Nucleus accumbens (tissue), 56 donors: Measurements from ENCODE around the gene GALNT9.
"Not testable (repeated sequence)": the region's sequence is repeated elsewhere in the genome, so short reads cannot be mapped to it uniquely, and the experiment has no call there.

ENCODE experiments used
- DNase-seq, 56 donors: peaks; one replicate each; lab custom pipeline; 2025; lab: John Stamatoyannopoulos, UW

GALNT9 gene

DNA sequence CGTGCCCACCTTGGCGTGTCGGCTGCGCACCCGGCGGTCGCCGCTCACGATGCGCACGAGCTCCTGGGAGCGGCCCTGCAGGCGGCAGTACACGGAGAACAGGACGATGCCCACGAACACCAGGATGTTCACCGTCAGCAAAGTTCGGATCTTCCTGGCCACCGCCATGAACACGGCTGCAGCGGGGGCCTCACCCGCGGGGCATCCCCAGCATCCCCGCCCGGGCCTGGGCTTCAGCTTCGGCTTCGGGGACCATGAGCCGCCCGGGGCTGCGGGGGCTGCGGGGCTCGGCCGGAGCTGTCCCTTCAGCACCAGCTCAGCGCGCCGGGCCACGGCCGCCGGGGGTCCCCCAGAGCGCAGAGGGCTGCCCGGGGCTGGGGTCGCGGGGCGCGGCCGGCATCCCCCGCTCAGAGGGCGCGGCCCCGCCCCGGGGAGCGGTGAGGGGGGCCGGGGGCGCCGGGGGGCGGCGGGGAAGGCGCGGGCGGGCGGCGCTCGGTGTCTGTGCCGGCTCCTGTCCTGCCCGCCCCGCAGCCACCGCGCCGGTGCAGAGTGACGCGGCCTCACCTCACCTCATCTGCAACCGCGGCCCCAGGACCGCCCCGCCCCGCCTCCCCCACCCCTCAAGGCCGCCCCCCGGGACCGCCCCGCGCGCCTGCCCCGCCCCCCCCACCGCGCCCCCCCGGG, at the start of gene GALNT9:
GALNT9 (minus strand) TSS at position 554 of the 684 bp plus-strand sequence; CDS start at position 168, 386 bp downstream.
- DNase-seq, result no peak

DNA sequence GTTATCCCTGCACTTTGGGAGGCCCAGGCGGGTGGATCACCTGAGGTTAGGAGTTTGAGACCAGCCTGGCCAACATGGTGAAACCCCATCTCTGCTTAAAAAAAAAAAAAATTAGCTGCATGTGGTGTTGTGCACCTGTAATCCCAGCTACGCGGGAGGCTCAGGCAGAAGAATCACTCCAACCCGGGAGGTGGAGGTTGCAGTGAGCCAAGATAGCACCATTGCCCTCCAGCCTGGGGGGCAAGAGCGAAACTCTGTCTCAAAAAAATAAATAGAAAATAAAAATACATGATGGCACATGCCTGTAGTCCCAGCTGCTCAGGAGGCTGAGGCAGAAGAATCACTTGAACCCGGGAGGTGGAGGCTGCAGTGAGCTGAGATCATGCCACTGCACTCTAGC, 49.7 kb upstream of the GALNT9 start:
- DNase-seq, result not testable (repeated sequence)

DNA sequence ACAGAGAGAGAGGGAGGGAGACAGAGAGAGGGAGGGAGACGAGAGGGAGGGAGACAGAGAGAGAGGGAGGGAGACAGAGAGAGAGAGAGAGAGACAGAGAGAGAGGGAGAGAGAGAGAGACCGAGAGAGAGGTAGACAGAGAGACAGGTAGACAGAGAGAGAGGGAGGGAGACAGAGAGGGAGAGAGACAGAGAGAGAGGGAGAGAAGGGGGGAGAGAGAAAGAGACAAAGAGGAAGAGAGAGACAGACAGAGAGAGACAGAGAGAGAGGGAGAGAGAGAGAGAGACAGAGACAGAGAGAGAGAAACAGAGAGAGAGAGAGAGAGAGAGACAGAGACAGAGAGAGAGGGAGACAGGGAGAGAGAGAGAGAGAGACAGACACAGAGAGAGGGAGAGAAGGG, 47.8 kb upstream of the GALNT9 start:
- no peak for DNase-seq

DNA sequence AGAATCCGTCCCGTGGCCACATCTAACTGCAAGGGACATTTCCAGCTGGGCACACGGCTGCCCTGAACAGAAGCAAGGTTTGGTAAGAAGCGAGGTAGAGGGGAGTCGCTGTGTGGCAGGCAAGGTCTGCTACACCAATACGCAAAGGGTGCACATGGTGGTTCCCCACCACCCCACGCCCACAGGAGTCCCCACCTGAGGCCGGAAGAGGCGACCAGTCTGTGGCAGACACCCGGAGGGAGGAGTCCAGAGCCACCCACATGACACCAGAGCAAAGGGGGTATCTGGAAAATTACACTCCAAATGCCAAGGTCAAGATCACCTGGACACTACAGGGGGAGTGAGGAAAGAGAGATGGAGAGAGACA, 47.1 kb upstream of the GALNT9 start:
- DNase-seq, result no peak

DNA sequence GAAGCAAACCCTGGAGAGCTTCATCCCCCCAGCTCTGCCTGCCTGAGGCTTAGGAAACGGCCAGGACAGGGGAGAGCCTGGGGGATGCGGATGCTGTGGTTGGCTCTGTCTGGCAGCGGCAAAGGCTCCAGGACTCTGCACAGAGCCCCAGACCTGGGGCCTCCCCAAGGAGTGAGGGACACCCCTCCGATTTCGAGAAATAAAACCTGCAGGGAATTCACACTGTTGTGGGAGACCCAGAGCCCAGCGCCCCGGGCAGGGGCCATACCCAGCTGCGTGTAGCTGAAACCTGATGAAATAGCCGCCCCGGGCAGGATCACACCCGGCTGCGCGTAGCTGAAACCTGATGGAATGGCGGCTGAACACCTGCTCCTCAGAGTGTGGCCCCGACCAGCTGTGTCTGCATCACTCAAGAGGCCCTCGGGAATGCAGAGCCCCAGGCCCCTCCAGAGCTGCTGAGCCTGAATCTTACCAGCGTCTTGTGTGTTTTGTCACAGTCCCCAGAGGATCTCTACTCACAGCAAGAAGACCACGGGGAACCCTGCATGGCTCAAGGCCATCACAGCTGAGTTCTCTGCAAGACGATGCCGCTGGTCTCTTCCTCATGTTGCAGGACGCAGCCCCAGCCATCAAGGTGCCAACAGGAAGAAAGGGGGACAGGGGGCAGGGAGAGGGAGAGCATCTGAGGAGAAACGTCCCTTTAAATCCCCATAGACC, 46.5 kb upstream of the GALNT9 start:
- no peak for DNase-seq

DNA sequence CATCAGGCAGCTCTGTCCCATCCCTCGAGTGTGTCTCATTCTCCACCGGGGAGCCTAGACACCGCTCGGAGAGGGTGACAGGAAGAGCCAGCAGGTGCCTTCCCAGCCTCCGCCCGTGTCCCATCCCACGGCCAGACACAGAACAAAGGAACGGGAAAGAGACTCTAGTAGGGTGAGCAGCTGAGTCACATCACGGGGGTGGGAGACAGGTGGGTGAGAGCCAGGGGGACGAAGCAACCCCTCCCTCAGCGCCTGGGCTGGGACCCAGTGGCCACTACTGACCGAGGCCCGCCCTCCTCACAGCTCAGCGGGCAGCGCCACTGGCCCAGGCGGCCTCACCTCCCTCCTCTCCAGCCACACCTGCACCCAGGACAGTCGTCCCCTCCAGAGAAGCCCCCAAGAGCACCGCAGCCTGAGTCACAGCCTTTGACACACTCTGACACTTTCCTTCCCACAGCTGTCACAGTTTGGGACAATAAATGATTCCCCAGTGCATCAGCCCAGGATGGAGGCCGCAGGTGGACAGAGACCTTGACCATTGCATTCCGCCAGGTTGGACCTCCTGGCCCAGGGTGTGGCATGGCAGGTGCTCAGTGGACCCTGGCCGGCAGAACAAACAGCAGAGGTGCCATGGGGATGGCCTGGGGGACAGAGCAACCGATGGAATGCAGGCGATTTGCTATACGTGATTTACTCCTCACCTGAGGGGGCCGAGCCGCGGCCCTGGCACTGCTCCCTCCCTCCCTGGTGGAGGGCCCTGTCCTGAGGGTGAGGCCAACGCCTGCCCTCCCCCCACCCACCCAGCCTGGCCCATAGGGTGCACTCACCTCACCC, 45.4 kb upstream of the GALNT9 start:
- DNase-seq, result no peak

DNA sequence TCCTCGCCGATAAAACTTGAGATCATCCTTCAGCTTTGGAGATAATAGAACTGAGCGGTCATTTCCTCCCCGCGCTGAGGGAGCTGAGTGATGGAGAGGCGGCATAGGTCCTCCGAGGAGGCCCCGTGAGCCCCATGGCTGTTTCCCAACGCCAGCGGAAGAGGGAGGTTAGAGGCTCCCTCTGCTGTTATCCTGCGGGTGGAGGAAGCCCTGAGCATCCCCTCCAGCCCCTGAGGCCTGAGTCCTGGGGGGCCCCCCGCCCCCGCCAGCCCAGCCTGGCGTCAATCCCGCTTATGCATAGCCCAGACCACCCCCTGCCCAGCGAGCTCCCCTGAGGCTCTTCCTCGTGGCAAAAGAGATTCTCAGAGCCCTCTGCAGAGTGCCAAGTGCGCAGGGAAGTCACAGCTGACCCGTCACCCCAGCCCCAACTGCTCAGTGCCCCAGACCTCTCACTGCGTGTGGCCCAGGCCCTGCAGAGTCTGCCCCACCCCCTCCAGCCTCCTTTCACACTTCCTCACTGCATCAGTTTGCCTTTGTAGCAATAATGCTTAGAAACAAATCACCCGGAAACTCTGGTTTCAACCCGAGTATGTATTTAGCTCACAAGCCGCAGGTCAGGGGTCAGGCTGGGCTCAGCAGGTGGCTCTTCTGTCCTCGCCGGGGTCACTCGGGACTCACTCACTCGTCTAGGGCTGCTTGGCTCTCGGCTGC, 44.7 kb upstream of the GALNT9 start:
- DNase-seq, result no peak

DNA sequence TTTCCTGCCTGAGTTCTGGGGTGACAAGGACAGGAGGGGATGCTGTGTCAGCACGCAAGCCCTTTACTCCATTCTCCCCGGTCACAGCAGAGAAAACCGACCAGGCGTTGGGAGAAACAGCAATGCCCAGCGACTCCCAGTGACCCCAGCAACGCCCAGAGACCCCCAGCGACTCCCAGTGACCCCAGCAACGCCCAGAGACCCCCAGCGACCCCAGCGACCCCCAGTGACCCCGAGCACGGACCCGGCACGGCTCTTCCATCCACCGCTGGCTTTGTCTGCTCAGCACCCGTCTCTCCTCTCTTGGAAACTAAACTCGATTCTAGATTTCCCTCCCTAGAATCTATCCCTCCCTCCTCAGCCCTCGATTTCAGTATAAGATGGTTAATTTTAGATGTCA, 38.5 kb upstream of the GALNT9 start:
- DNase-seq, result no peak

DNA sequence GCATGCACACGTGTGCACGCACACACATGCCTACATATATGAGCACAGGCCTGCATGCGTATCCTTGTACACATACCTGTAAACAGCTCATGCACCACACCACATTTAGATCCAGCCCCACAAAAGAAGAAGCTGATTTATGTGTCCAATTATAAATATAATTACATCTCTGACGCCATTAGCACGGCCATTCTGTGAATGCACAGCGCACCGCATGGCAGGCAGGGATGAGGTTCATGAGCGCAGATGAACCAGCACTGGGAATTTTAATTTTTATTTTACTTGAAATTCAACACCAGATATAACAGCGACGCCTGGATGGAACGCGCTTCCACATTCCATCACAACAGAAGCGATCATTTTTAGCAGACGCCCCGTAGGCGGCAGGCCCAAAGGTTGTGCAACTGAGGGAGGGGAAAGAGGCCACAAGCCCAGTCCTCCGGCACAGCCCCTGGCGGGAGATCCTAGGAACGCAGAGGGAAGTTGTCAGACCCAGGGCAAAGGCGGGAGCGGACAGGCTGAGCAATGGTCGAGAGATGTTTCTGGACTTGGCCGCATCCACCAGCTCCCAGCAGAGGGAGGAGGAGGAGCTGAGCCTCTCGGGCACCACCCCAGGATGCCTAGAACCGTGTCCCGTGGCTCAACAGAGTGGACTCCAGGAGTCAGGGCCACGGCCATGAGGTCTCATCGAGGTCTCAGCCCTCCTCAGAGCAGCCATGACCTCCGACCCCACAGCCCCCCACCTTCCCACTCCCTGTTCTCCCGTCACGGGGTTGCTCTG, 37.9 kb upstream of the GALNT9 start:
- DNase-seq, result no peak

DNA sequence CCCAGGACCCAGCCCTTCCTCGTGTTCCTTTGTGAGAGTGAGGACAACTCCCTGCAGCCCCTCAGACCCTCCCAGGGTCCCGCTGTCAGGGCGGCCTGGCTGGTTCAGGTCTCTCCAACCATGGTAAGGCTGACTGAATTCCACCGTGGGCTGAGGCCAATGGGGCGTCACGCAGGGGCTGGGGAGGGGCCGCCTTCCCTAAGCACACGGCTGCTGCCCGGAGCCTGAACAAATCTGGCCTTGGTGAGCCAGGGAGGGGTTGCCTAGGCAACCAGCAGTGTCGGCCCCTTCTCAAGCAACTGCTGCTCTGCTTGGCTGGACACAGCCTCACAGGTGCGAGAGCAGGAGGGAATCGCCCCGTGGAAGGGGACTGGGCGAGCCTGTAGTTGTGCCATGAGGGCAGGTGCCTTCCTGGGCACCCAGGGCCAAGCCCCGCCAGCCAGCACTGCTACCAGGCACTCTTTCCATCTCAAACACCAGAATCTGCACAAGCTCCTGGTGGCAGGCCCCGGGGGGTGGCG, 37.0 kb upstream of the GALNT9 start:
- no peak for DNase-seq

DNA sequence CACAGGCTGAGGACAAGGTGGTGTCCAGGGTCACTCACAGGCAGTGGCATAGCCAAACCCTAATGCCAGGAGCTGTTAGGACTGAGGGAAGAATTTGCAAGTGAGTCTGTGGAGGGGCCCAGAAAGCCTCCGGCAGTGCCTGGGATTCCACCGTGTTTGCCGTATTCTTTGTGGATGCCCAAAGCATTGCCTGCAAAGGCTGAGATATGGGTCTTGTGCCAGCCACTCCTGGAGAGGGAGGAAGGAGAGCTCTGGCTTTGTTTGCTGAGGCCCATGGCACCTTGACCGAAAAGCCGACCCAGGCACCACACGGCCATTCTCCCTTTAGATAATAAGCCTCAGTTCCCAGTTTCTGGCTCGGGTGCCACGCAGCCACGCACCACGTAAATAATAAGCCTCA, 35.8 kb upstream of the GALNT9 start:
- DNase-seq, result no peak

DNA sequence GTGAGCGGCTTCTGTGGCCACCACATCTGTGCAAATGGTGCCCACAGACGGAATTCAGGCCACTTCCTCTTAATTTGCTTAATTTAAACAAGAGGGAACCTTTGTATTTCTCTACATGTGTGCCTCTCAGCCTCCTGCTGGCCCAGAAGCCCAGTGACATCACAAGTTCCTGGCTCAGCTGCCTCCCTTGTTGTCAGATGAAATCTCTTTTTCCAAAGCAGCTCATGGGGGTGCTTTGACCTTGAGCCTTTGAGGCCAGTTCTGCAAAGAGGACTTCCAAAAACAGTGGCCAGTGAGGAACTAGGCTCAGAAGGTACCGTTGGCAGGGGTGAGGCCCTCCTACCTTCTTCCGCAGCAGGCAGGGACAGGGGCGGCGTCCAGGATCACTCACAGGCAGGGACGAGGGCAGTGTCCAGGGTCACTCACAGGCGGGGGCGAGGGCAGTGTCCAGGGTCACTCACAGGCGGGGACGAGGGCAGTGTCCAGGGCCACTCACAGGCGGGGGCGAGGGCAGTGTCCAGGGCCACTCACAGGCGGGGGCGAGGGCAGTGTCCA, 35.0 kb upstream of the GALNT9 start:
- no peak for DNase-seq

DNA sequence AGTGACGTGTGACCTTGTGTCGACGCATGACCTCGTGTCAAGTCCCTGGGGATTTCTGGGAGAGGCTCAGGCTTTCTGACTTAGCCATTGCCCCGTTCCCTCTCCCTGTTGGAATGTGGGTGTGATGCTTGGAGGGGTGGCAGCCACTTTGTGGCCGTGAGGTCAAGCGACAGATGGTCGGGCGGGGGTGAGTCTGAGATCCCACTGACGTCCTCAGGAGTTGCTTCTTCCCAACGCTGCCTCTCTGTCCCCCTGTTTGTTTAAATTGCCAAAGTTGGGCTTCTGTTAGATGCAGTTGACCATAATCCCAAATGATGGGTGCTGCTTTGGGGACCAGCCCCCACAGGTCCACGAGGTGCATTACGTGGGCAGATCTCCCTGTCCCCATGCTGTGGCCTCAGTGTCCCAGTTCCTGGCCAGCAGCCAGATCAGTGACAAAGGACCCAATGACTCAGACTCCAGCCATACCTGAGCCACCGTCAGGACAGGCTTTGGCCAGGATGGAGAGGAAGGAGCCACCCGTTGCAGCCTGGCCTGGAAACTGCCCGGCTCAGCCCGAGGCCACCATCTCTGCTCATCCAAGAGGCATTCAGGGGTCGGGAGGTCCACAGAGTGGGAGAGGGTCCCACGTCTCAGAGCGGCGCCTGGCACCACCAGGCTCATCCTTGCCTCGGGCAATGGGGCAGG, 34.4 kb upstream of the GALNT9 start:
- DNase-seq, result no peak

DNA sequence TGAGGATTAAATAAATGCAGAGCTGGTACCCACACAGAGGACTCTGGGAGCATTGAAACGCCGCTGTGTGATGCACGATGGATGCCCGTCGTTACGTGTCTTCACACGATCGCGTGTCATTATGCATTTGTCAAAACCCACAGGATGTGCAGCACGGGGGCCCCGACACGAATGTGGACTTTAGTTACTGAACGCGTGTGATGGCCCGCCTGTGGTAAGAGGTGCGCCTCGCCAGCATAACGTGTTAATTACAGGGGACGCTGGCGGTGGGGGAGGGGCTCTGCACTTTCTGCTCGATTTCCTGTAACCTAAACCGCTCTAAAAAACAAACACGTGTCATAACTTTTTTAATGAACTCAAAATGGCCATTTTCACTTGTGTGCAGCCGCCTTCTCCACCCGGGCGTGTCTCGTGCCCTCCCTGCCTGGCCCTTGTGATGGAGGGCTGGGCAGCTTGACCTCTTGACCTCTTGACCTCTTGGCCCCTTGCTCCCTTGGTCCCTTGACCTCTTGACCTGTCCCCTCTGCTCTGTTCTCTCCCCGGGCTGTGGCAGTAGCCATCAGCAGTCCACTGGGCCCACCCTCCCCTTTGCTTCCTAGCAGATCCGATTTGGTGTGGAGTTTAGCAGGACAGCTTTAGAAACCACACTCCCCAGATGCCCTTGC, 33.7 kb upstream of the GALNT9 start:
- no peak for DNase-seq

DNA sequence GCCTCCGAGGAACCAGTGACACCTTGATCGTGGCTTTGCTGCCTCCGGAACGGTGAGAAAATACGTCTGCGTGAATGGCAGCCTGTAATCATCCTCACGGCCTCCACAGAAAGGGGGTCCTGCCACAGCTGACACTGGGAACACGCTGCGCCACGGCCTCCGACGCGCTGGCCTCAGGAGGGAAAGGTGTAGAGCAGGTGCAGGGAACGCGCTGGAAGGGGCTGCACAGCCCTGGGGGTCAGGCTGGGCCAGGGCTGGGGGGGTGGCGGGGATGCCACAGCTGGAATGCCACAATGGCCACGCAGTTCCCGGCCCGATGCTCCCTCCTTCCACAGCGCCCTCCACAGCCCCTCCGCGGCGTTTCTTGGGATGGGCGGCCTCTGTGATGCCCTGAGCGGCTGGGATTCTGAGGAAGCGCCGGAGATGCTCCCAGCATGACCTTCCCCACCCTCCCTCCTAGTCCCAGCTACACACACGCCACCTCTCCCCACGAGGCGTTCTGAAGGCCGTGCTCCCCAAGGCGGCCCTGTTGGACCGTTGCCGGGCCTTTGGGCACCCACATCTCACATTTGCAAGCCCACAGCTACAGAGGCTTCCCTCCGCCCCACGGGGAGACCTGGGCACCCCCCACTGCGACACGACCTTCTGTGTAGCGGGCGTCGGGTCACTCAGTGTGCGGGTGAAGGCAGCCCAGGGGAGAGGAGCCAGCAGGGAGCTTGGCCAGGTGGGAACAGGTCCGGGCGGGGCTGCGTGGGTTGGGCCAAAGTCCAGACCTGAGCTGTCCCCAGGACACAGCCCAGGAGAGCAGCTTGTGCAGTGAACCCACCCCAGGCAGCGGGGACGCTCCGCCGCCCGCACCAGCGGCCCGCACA, 31.8 kb upstream of the GALNT9 start:
- no peak for DNase-seq

DNA sequence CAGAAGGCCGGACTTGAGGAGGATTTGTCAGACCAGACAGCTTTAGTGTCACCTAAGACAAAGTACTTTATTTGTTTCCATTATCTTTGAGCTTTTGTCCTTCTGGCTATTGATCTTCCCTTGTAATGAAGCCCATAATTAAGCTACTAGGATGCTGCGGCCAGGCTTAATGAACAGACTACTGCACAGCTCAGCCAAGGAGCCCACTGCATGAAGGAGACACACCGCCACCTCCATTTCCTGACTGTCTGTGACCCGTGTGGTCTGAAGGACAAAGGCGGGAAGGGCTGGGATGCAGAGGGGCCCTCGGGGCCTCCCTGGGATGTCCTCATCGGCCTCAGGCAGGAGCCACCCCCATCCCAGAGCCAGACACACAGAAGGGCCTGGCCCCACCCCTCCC, 31.0 kb upstream of the GALNT9 start:
- DNase-seq, result no peak

DNA sequence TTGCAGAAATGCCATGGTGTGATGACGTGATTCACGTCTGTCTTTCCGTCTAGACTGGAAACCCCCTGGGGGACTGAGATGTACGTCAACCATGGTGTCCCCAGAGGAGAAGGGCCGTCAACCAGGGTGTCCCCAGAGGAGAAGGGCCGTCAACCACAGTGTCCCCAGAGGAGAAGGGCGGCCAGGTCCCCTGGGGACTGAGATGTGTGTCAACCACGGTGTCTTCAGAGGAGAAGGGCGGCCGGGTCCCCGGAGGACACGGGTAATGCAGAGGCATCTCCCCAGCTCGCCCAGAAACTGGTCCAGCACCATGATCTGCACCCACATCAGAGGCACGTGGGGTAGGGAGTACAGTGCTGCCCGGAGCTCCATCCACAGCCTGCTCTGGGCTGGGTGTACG, 30.6 kb upstream of the GALNT9 start:
- no peak for DNase-seq
